ENCODE results near the gene AUTS2.

Gene AUTS2

DNA sequence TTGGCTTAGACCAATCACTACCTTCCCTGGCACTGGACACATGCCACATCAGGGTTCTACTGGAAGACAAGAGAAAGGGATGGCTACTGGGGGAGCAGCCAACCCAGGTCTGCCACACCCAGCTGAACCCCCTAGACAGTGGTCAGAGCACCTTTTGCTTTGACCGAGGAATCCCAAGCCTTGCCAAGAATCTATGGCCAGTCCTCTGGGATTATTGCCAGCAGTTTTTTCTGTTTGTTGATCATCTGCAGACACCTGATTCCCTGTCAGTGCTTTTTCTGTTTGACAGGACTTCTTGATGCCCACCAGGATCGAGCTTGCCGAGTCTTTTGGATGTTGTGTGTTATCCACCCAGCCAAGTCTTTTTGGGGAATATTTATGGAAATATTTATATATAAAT, 1057.4 kb downstream of the AUTS2 start:
- peaks cover 0 to 10% (median 5%) of the 10 kb centered on the region in 4 donors for H3K4me1 ChIP-seq
- TF ChIP-seq, protein P1, sequence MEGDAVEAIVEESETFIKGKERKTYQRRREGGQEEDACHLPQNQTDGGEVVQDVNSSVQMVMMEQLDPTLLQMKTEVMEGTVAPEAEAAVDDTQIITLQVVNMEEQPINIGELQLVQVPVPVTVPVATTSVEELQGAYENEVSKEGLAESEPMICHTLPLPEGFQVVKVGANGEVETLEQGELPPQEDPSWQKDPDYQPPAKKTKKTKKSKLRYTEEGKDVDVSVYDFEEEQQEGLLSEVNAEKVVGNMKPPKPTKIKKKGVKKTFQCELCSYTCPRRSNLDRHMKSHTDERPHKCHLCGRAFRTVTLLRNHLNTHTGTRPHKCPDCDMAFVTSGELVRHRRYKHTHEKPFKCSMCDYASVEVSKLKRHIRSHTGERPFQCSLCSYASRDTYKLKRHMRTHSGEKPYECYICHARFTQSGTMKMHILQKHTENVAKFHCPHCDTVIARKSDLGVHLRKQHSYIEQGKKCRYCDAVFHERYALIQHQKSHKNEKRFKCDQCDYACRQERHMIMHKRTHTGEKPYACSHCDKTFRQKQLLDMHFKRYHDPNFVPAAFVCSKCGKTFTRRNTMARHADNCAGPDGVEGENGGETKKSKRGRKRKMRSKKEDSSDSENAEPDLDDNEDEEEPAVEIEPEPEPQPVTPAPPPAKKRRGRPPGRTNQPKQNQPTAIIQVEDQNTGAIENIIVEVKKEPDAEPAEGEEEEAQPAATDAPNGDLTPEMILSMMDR (IDR thresholded peaks at IDR 0.05): no peak
- no peak overlapping the region for H3K4me3 ChIP-seq
- intact Hi-C loops (cut with DNase I; ENCODE audit: low total_unique reads): no loop called here
- DNase-seq: no peak
- H3K27ac ChIP-seq: no peak overlapping the region
- no peaks in the 10 kb centered on the region for H3K9me3 ChIP-seq
- no peaks in the 10 kb centered on the region for H3K36me3 ChIP-seq
- H3K27me3 ChIP-seq: no peaks in the 10 kb centered on the region

DNA sequence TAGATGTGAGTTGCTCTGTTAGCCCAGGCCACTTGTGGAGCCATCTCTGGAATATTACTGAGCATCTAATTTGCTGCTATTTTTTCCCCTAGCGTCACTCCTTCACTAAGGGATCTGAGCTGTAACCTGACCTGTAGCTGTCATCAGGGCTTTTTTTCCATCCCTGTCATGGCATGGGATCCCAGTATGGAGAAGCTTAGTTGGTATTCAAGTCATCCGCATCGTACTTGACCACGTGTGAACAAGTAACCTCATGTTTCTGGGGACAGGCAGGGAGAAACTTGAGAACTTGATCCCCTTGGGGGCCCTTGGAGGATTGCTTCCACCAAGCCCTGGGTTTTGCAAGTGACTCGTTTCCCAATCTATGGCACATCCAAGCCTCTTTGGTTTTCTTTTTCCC, 1059.3 kb downstream of the AUTS2 start:
- intact Hi-C loops (cut with DNase I; ENCODE audit: low total_unique reads): no loop called here

DNA sequence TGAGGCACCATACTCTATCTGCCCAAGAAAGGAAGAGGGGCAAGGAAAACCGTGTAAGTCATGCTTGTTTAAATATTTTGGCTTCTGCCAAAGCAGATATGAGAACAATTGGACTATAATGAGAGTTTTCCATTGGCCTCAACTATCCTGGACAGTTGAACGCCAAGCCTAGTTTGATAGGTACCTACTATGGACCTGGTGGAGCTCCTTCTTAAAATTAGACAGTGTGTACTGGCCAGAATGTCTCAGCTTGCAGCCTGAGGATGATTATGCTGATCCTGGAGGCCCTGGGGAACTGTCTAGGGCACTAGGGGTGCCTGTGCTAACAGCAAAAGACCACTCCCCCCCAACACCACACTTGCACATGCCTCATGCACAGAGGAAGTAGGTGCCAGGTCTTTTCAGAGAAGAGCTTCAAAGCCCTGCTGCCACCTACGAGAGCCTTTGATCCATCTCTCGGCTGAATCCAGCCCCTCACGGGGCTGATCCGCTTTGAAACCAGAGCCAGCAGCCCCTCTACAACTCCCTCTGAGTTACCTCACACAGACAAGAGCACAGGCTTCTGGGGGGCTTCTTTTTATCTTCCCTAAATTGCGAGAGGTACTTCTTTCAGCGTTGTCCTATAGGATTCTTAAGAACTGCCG, 1059.8 kb downstream of the AUTS2 start:
- intact Hi-C loops (cut with DNase I; ENCODE audit: low total_unique reads): no loop called here
- TF ChIP-seq, protein P1 (IDR thresholded peaks at IDR 0.05): no peak
- H3K4me1 ChIP-seq: peaks cover 0 to 10% (median 5%) of the 10 kb centered on the region in 4 donors
- H3K27me3 ChIP-seq: no peaks in the 10 kb centered on the region
- H3K27ac ChIP-seq: no peak overlapping the region
- no peaks in the 10 kb centered on the region for H3K9me3 ChIP-seq
- no peaks in the 10 kb centered on the region for H3K36me3 ChIP-seq
- DNase-seq: no peak
- no peak overlapping the region for H3K4me3 ChIP-seq

More for the DNA sequence above, 1059.3 kb downstream of the AUTS2 start:
- Histone ChIP-seq H3K36me3 (no peaks in the 10 kb centered on the region), H3K27ac (no peak overlapping the region), H3K9me3 (no peaks in the 10 kb centered on the region), H3K4me1 (peaks cover 0 to 10% (median 5%) of the 10 kb centered on the region in 4 donors), H3K27me3 (no peaks in the 10 kb centered on the region), H3K4me3 (no peak overlapping the region)
- no peak for DNase-seq
- TF ChIP-seq, protein P1 (IDR thresholded peaks at IDR 0.05): no peak

DNA sequence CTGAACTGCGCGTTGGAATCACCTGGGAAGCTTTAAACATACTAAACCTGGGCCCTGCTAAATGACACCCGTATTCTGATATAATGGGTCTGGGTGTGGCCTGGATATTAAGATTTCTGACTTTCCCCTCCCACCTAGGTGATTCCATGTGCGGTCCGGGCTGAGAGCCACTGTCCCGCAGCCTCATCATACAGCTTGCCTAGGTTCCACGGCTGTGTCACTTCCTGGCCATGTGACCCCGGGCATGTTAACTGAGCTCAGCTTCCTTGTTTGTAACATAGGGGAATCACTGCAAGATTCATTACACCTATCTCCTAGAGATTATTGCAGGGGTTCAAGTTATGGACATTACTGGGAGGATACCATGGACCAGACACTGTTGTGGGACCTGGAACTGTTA, 1061.0 kb downstream of the AUTS2 start:
- intact Hi-C loops (cut with DNase I; ENCODE audit: low total_unique reads): no loop called here

DNA sequence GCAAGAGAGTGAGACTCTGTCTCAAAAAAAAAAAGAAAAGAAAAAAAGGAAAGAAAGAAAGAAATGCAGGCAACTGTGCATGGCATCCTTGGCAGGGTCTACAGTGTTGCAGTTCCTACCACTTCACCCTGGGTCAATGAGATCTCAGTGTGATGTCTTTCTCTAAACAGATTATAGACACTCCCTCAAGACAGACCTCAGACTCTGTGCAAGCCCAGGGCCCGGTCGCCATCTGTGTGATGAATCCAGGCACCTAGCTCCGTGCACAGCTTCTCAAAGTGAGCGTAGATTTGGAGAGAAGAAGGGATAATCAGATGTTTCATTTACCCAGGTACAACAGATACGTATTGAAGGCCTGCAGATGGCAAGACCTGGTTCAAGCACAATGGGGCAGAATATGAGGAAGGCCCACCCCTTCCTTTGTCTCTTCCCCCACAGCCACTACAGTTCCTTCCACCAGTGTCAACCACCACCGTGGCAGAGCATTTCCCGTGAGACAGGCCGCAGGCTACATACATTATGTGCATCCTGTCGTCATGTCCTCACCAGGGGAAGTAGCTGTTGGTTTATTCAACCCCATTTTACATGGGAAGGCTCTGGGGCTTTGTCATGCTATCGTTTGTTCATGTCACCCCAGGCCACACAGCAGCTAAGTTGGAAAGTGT, 1062.0 kb downstream of the AUTS2 start:
- intact Hi-C loops (cut with DNase I; ENCODE audit: low total_unique reads): no loop called here
- Histone ChIP-seq H3K4me1 (peaks cover 0 to 5% (median 2%) of the 10 kb centered on the region in 4 donors), H3K9me3 (no peaks in the 10 kb centered on the region), H3K36me3 (no peaks in the 10 kb centered on the region), H3K27ac (no peak overlapping the region), H3K4me3 (no peak overlapping the region), H3K27me3 (no peaks in the 10 kb centered on the region)
- no peak for DNase-seq
- TF ChIP-seq, protein P1 (IDR thresholded peaks at IDR 0.05): no peak

More for the DNA sequence above, 1061.0 kb downstream of the AUTS2 start:
- H3K9me3 ChIP-seq: no peaks in the 10 kb centered on the region
- no peak overlapping the region for H3K4me3 ChIP-seq
- no peak for DNase-seq
- no peaks in the 10 kb centered on the region for H3K36me3 ChIP-seq
- TF ChIP-seq, protein P1 (IDR thresholded peaks at IDR 0.05): no peak
- no peak overlapping the region for H3K27ac ChIP-seq
- H3K4me1 ChIP-seq: peaks cover 0 to 10% (median 5%) of the 10 kb centered on the region in 4 donors
- no peaks in the 10 kb centered on the region for H3K27me3 ChIP-seq
